ENCODE data around the gene DLAT.

- TF ChIP-seq POLR2AphosphoS5 (IDR thresholded peaks at IDR 0.05; ENCODE audit: borderline replicate concordance, low read depth, low read length) (no peak), EZH2 (IDR thresholded peaks at IDR 0.05) (no peak)
These were observed 26.1 kb upstream of the DLAT start for GRCh38 chr11:111999111-111999510.
